DND-41 (cell line): ENCODE measurements around the gene ZNHIT6.

Source experiments
- ATAC-seq: fragments of 200-7000 bp; cut with Tn5 transposase; 3 replicates; pipeline ENCODE4 v1.9.1; 2021; ENCODE audit warnings: low read depth; ENCODE audit not compliant: insufficient read depth
- DNase-seq: peaks from one replicate; pipeline ENCODE4 v3.0.0-alpha.2; 2020
- H2AFZ ChIP-seq: 2 replicates; pipeline ENCODE4 v1.6.0; 2012; ENCODE audit warnings: low read depth, low read length
- H3K27ac ChIP-seq: 2 replicates; pipeline ENCODE4 v1.5.1; 2012; ENCODE audit warnings: low read length, inconsistent platforms
- H3K27me3 ChIP-seq: fragments of 200-600 bp; sonication (generic); 2 replicates; pipeline ENCODE4 v1.6.0; 2012; ENCODE audit warnings: low read length, mild to moderate bottlenecking, inconsistent platforms; ENCODE audit not compliant: insufficient read depth, poor library complexity
- H3K36me3 ChIP-seq: 2 replicates; pipeline ENCODE4 v1.5.1; 2012; ENCODE audit warnings: low read length, inconsistent platforms; ENCODE audit not compliant: insufficient read depth
- H3K4me1 ChIP-seq: 2 replicates; pipeline ENCODE4 v1.5.1; 2012; ENCODE audit warnings: mild to moderate bottlenecking, low read length; ENCODE audit not compliant: insufficient read depth
- H3K4me2 ChIP-seq: 2 replicates; pipeline ENCODE4 v1.6.0; 2012; ENCODE audit warnings: mild to moderate bottlenecking, moderate library complexity, low read length, inconsistent platforms; ENCODE audit not compliant: insufficient read depth
- H3K4me3 ChIP-seq, 2 experiments: fragments of 200-600 bp in 1 of 2; shearing (Covaris generic) in 1 of 2; 2 replicates each; pipeline ENCODE4 v1.5.1; 2012 to 2016; ENCODE audit warnings: inconsistent platforms in 2 of 2, low read length in 2 of 2, mild to moderate bottlenecking in 2 of 2, low read depth in 1 of 2, moderate library complexity in 1 of 2
- H3K79me2 ChIP-seq: 2 replicates; pipeline ENCODE4 v1.6.0; 2012; ENCODE audit warnings: low read length, inconsistent platforms; ENCODE audit not compliant: insufficient read depth
- H3K9ac ChIP-seq: 2 replicates; pipeline ENCODE4 v1.6.0; 2012; ENCODE audit warnings: low read depth, mild to moderate bottlenecking, inconsistent platforms, low read length, moderate library complexity
- H3K9me3 ChIP-seq: 2 replicates; pipeline ENCODE4 v1.5.1; 2012; ENCODE audit warnings: low read length, moderate library complexity, mild to moderate bottlenecking, inconsistent platforms; ENCODE audit not compliant: insufficient read depth, severe bottlenecking
- H4K20me1 ChIP-seq: 2 replicates; pipeline ENCODE4 v1.6.0; 2012; ENCODE audit warnings: low read length; ENCODE audit not compliant: insufficient read depth
- EZH2 ChIP-seq: IDR thresholded peaks from 3 replicates; pipeline ENCODE4 v1.6.1; 2012; ENCODE audit warnings: borderline replicate concordance, low read depth, mild to moderate bottlenecking, moderate library complexity, low read length, inconsistent platforms; ENCODE audit not compliant: severe bottlenecking
- TF ChIP-seq, protein P1 (sequence below): IDR thresholded peaks from 2 replicates; pipeline ENCODE4 v1.5.1; 2012; ENCODE audit warnings: borderline replicate concordance, low read length, moderate library complexity, mild to moderate bottlenecking; ENCODE audit not compliant: poor library complexity, severe bottlenecking; ENCODE audit errors: extremely low read depth

ZNHIT6 gene

DNA sequence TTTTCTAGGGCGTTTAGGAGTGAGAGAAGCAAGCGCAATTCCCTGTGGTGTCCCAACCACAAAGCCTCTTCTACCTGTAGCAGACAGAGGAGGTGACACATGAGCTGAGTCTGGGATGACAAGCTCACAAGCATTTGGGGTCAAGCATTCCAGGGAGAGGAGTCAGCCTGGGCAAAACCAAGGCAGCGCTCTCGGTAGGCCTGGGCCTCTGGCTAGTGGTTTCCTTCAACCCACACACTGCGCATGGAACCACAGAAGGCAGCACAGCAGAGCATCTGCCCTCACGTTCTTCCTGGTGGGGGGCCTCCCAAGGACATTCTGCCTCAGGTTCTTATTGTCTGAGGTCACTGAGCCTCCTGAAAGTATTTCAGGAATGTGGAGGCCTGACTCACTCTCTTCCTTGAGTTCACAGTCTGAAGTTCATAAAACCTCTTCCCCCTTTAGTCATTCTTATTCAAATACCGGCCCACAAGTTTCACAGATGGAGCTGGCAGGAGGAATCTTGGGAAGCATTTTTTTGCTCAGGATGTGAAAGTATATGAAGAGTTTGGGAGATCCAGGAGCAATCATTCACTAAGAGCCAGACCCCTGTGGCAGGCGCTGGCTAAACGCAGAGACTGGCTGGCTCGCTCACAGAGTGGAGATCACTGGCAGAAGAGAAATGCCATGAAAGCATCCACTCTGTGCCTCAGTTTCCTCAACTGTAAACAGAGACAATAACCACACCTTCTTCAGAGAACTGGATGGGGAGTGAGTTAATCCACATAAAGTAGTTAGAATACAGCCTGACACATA is 100.9 kb downstream of the ZNHIT6 start:
- TF ChIP-seq, protein P1, sequence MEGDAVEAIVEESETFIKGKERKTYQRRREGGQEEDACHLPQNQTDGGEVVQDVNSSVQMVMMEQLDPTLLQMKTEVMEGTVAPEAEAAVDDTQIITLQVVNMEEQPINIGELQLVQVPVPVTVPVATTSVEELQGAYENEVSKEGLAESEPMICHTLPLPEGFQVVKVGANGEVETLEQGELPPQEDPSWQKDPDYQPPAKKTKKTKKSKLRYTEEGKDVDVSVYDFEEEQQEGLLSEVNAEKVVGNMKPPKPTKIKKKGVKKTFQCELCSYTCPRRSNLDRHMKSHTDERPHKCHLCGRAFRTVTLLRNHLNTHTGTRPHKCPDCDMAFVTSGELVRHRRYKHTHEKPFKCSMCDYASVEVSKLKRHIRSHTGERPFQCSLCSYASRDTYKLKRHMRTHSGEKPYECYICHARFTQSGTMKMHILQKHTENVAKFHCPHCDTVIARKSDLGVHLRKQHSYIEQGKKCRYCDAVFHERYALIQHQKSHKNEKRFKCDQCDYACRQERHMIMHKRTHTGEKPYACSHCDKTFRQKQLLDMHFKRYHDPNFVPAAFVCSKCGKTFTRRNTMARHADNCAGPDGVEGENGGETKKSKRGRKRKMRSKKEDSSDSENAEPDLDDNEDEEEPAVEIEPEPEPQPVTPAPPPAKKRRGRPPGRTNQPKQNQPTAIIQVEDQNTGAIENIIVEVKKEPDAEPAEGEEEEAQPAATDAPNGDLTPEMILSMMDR: no peak
- no peak for TF ChIP-seq EZH2
- Histone ChIP-seq H3K79me2 (no peaks in the 10 kb centered on the region), H4K20me1 (no peaks in the 10 kb centered on the region), H3K27me3 (no peaks in the 10 kb centered on the region), H3K27ac (no peak overlapping the region), H3K36me3 (no peaks in the 10 kb centered on the region), H3K9ac (no peak overlapping the region), H3K9me3 (no peaks in the 10 kb centered on the region), H3K4me3 (no peak overlapping the region), H3K4me1 (peaks cover 8% of the 10 kb centered on the region; the same call in 1 of the 2 replicates), H3K4me2 (no peak overlapping the region), H2AFZ (no peak overlapping the region)
- DNase-seq: no peak
- 0 out of 3 replicates have a peak, but pooled peaks have one; percentile 33 for ATAC-seq

DNA sequence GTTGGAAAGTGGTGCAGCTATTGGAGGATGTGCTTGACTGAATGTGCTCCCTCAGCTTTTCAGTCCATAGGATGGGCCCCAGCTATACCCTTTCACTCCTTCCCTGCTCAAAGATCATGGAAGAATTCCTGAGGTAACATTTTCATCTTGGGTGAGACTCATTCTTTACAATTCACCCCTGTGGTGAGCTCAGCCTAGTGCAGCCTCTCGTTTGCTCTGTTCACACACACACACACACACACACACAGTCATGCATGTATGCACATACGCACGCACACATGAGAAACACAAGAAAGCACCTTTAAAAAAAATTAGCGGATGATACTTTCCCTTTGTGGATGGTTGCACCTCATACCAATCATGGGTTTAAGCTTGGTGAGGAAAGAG is 101.8 kb downstream of the ZNHIT6 start:
- no peak overlapping the region for H3K4me3 ChIP-seq

DNA sequence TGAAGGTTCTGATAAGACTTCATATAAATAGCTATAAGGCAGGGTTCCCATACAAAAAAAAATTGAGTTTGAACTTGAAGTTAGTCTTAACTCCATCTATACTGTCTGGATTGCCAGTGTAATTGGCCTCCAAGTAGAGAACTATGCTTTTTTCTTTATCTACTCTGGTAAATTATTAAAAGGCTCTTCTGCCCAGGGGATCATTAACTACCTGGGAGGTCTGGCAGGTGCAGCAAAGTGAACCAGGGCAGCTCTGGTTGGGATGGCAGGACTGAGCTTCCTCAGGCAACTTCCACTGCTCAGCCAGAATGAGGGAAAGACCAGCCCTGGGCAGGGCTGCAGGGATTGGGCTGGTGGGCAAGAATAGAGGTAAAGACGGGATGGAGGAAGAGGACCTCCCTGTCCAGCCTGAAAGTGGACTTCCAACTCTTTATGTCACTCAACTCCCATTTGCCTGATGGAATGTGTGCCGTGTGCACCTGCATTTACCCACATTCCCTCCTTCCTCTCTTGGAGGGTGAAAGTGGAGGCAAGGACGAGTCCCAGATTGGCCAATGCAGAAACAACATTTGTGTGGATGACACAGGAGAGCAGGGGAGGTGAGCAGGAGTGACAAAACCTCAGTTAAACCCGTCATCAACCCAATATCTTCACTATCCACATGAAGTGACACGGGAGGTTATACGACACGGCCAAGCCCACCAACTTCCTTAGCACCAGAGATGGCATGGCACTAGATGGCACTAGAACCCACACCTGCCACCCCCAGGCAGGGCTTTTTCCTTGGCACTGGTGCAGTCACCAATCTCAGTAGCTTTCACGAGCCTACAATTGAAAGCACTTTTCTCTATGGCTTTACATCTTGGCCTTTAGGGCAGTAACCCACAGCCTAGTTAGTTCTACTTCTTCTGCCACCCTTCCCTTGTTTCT is 102.5 kb downstream of the ZNHIT6 start:
- no peaks in the 10 kb centered on the region for H3K9me3 ChIP-seq
- no peak overlapping the region for H3K4me2 ChIP-seq
- H3K36me3 ChIP-seq: no peaks in the 10 kb centered on the region
- TF ChIP-seq, protein P1: peak; percentile 41
- no peak for TF ChIP-seq EZH2
- DNase-seq: no peak
- H3K9ac ChIP-seq: no peak overlapping the region
- no peak for ATAC-seq
- H3K4me3 ChIP-seq: no peak overlapping the region
- H3K4me1 ChIP-seq: peaks cover 8% of the 10 kb centered on the region; the same call in 1 of the 2 replicates
- no peak overlapping the region for H2AFZ ChIP-seq
- no peaks in the 10 kb centered on the region for H4K20me1 ChIP-seq
- no peaks in the 10 kb centered on the region for H3K79me2 ChIP-seq
- no peak overlapping the region for H3K27ac ChIP-seq
- no peaks in the 10 kb centered on the region for H3K27me3 ChIP-seq

More for the DNA sequence above, 101.8 kb downstream of the ZNHIT6 start:
- H3K4me2 ChIP-seq: no peak overlapping the region
- H3K27me3 ChIP-seq: no peaks in the 10 kb centered on the region
- H3K27ac ChIP-seq: no peak overlapping the region
- no peaks in the 10 kb centered on the region for H3K36me3 ChIP-seq
- DNase-seq (no peak), ATAC-seq (no peak)
- no peaks in the 10 kb centered on the region for H3K9me3 ChIP-seq
- H4K20me1 ChIP-seq: no peaks in the 10 kb centered on the region
- H3K9ac ChIP-seq: no peak overlapping the region
- no peak for TF ChIP-seq EZH2
- TF ChIP-seq, protein P1: no peak
- peaks cover 8% of the 10 kb centered on the region; the same call in 1 of the 2 replicates for H3K4me1 ChIP-seq
- H2AFZ ChIP-seq: no peak overlapping the region
- no peaks in the 10 kb centered on the region for H3K79me2 ChIP-seq
